Measurements from ENCODE around the gene AZIN2. TPM values are rescaled to one million over a fixed set of nuclear protein-coding genes. Genes with fewer than 3 reads are reported as not detected.
"Not testable (repeated sequence)": the region's sequence is repeated elsewhere in the genome, so short reads cannot be mapped to it uniquely, and the experiment has no call there.

AZIN2 gene
- 2.3 and 5.5 TPM in 2 replicates for total RNA-seq (2014; rRNA removed; shearing (Covaris generic))
- polyA plus RNA-seq (2015; cell fraction: cytosol; rRNA removed), result 4.5 and 5.1 TPM in 2 replicates
- 10.2 and 17.3 TPM in 2 replicates for polyA plus RNA-seq (2015; cell fraction: nucleus; rRNA removed)

DNA sequence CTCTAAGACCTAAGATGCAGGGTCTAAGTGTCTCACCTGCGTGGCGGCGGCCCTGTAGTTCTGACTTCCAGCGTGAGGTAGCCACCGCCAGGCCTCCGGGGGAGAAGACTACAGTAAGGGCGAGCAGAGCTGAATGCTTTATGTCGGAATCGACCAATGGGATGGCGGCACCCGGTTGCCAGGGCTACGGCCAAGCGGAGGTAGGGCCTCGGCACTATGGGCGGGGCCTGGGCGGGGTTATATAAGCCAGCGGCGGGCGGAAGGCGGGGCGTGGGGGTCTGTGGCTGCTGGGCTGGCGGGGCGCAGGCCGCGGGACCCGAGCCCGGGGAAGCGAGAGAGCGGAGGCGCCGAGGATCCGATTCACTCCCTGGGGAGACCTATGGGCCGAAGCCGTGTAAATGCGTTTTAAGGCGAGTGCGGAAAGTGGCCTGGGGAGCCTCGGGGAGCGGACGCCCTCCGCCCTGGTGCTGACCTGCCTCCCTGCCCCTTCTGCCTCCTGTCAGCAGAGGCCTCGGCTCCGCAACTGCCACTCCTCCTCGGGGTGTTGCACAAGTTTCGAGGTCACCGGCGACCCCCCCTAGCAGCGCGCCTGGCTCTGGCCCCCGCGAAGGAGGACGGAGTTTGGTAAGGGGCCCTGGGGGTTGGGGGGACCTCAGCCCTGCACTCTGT lies at the start of gene AZIN2:
Gene AZIN2 (plus strand): TSS at position 269 of the 669 bp plus-strand sequence. CDS start 1,097 bp downstream, outside the sequence.
- DNase-seq (ENCODE audit: low read depth), result peak; percentile 91

DNA sequence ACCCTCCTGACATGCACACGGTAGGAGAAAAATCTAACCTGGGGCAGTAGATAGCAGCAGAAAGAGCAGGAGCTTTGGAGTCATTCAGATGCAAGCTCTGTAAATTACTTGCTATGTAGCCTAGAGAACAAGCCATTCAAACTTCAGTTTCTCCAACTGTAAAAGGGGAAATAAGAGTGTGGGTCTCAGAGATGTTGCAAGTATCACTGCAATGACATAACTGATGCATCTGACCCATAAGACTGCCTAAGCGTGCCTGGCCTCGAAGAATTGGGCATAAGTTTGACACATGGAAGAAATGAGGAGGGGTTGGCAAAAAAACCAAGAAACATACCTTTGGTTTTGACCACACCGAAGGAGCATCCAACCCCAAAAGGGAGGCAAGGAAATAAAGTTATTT lies 49.4 kb upstream of the AZIN2 start:
- DNase-seq (ENCODE audit: low read depth), result no peak

DNA sequence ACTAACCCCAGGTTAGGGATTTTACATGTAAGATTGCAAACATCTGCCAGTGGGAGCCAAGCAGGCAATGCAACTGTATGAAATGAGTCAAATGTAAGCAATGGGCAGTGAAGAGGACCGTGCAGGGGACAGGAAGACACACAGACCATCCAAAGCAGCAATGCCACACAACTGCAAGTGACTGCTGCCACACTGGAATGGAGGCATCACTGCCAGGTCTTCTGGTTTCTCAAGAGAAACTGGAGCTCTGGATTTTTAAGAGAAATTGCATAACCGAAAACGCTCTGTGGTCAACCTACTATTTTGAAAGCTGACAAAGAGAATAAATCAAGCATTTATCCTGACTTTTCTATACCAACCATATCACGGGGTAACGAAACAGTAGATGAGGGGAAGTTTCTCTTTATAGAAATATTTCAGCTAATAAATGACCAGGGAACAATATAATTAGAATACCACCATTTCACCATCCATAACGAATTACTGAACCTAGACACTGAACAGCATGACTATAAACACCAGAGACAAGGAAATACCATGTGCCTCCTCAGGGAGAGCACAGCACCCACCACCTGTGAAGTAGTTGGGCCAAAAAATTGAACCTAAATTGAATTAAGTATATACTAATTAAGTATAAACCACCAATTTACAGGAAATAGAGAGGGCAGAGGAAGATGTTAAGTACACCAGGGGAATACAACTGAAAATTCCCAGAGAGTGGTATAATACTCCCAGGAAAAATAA lies 48.7 kb upstream of the AZIN2 start:
- no peak for DNase-seq (ENCODE audit: low read depth)

DNA sequence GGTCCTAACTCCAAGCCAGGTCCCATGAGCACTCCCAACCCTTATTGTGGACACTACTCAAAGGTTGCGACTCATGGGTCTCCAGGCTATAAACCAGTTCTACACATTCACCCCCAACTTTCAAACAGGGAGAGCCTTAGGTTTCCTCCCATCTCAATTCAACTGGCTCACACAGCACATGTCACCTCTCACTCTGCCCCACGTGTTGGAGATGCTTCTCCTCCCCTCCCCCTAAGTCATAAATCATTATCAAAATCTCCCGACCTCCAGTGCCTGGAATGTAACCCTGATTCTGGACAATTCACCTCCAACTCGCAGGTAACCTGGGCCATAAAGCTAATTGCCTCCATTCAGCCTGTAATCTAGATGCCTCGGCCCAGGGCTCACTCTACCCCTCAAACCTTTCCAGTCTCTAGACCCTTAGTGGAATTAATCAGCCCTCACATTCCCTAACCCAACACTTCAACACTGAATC lies 44.9 kb upstream of the AZIN2 start:
- peak; percentile 39 for DNase-seq (ENCODE audit: low read depth)

DNA sequence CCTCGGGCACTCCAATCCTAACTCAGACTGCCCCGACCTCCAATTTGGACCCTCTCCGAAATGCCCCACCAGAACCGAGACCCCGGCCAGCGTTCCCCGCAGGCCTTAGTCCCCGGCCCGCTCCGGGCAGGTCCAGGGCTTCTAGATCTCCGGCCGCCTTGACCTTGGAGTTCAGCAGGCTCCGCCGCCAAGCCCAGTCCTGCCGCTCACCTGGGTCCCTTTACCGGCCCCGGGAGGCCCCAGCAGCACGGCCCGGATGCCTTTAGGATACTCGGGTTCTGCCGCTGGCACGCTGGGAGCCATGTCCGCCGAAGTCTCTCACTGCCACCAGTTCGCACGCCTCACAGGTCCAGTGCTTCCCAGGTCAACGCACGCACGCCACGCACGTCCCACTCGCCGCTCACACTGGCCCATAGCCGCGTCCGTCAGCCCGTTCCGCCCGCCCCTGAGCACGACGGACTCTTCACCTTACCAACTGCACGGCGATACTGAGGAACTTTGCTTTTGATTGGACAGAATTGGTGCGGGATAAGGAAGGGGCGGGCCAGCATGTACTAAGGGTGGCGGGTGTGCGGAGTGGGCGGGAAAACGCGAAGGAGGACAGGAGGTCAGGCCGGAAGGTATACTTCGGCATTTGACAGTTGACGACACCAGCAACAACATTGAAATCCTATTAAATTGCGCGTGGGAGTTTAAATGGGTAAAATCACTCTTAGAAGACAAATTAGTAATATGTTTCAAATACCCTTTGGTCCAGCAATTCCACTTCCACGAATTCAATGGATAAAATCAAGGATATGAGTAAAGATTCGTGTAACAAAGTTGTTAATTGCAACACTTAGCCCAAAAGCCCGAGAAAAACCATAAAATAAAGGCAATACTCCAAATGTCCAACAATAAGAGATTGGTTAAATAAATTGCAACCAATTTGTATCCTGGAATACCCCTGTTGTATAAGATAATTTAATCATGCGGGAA lies 44.1 kb upstream of the AZIN2 start, which contains the start of gene AK2:
Gene AK2 (minus strand): TSS at position 358 of the 978 bp plus-strand sequence. CDS start 55 bp downstream, at position 303.
- peak; percentile 99 for DNase-seq (ENCODE audit: low read depth)

DNA sequence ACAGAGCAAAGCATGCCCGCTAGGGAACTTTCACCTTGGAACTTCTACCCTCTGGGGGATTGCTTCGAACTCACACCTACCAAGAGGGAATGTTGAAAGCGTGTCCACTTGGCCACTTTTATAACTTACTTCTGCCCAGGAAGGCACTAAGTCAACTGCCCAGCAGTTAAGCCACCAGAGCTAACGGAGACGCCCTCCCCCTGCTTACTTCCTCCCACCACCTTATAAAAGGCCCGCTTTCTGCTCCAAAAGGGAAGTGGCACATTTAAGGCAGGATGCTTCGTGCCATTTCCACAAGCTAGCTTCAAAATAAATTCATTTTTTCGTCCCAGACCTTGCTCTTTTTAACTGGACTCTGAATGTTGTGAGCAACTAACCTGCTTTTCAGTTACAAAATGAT lies 41.1 kb upstream of the AZIN2 start:
- DNase-seq (ENCODE audit: low read depth), result no peak

DNA sequence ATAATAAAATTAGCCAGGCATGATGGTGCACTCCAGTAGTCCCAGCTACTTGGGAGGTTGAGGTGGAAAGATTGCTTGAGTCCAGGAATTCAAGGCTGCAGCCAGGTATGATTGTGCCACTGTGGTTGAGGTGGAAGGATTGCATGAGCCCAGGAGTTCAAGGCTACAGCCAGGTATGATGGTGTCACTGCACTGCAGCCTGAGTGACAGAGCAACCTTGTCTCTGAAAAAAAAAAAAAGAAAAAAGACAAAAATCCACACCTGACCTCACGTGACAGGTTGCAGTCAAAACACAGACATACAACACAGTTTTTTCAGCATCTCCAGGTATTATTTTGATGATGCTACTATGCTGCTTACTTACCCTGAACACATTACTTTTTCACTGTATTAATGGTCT lies 39.9 kb upstream of the AZIN2 start:
- DNase-seq (ENCODE audit: low read depth), result no peak

DNA sequence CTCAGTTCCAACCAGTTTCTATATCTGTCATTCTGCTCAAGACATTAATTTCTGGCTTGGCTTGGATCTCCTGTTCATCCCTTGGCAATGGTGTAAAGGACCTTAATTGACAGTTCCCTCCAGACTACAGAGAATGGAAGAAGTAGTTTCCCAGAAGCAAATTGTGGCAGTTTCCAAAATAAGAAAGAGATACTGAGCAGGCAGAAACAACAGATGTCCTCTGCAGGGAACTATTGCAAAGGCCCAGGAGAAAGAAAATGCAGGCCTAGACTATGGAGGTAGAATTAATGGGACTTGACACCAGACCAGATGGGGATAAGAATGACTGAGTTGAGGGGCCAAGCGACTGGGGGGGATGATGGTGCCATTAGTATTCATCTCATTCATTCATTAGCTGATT lies 38.1 kb upstream of the AZIN2 start:
- no peak for DNase-seq (ENCODE audit: low read depth)

DNA sequence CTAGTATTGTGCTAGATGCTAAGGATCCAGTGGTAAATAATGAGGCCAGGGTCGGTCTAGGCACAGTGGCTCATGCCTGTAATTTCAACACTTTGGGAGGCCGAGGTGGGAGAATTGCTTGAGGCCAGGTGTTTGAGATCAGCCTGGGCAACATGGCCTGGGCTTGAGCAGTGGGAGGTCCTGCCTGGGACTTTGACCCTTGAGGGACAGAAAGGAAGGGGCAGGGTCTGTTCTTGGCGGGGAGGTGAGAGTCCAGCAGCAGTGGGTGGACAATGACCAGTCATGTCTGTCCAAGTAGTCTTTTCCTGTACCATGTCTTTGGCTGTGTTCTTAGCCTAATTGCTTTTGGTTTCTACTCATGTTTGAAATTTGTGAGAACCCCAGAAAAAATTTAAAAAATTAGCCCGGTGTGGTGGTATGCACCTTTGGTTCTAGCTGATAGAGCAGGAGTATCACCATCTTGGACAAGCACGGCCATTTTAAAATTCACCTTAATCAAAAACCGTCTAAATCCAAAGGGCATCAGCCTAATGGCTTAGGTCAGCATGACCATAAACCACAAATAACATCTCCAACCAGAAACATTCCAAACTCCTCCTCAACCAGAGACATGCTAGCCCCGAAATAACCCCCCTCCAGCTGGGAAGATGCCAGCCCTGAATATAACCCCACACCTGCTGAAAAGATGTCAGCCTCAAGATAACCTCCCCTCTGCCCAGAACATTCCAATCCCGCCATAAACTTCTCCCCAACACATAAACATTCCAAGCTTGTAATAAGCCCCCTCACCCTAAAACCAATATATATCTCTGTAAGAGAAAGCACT lies 37.5 kb upstream of the AZIN2 start:
- DNase-seq (ENCODE audit: low read depth), result no peak

DNA sequence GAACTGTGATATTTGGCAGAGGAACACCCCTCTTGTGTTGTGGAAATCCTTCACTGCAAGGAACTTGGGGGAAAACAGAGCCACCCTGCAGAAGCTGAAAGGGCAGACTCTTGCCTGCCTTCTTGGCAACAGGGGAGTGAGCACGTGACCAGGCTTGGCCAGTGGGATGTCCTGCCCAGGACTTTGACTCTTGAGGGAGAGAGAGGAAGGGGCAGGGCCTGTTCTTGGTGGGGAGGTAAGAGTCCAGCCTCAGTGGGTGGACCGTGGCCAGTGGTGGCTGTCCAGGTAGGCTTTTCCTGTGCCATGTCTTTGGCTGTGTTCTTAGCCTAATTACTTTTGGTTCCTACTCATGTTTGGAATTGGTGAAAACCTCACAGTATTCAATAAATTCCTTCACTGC lies 35.7 kb upstream of the AZIN2 start:
- no peak for DNase-seq (ENCODE audit: low read depth)

DNA sequence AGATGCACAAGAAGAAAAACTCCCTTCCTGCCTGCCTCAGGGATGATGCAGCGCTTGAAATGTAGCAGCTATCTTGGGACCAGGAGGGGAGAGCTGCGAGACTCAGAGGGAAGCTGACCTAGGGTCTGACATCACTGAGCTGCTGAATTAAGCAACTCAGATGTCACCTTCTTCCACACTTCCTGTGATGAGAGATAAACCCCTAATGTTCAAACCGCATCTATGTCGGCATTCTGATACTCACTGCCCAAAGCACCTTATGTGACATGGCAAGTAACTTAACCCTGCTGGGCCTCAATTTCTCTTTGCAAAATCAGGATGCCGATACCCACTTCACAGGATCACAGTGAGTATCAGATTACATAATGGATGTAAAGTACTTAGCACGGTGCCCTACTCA lies 35.1 kb upstream of the AZIN2 start:
- no peak for DNase-seq (ENCODE audit: low read depth)

DNA sequence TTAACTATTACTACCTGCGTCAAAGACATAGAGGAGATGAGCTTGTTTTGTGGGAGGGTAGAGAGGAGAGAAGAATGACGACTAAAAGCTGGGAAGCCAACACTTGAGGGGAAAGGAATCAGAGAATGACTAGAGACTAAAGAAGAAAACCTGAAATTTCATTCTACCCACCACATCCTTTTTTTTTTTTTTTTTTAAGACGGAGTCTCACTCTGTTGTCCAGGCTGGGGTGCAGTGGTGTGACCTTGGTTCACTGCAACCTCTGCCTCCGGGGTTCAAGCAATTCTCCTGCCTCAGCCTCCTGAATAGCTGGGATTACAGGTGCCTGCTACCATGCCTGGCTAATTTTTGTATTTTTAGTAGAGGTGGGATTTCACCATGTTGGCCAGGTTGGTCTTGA lies 34.7 kb upstream of the AZIN2 start:
- not testable (repeated sequence) for DNase-seq (ENCODE audit: low read depth)

DNA sequence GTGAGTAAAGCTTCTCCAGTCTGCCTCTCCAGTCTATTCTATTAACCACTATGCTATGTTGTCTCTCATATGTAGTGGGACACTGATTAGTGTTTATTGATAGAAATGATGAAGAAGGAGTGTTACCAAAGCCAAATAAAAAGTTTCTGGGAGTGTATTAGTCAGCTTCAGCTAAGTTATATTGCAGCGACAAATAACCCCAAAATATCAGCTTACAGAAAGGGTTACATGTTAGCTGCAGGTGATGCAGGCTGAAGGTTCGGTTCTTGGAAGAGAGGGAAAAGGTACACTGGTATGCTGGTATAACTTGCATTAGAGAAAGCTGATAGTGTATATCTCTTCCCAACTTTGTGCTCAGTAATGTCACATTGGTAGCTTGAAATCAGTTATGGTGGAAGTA lies 33.7 kb upstream of the AZIN2 start:
- no peak for DNase-seq (ENCODE audit: low read depth)

DNA sequence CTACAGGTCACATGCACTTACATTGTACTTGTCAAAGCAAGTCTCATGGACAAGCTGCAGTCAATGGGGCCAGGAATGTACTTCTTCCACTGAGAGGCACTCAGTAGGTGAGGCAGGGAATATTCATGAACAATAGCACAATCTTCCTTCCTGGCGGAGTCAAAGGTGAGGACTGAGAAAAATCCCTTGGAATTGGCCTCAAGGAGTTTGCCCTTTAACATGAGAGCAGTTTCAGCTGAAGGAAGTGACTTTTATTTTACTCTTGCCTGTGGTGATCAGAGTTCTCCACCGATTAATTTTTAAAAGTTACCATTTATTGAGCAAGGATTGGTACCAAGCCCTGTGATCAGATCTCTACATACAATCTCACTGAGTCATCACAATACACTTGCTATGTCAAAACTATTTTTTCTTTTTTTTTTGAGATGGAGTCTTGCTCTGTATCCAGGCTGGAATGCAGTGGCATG lies 33.1 kb upstream of the AZIN2 start:
- no peak for DNase-seq (ENCODE audit: low read depth)

DNA sequence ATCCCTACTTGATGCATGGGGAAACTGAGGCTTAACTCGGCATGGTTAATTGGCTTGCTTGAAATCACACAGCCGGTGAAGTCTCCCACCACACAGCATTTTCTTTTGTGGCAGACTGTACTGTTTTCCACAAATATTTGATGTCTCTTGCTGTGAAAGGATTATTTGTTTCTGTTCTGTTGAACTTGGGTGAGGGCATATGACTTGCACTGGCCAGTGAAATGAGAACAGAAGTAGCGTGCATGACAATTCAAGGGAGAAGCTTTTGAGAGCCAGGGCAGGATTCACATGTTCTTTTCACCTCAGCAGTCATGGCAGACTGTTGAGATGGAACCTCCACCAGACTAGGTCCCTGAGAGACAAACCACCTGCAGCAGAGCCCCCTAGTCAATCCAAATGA lies 32.5 kb upstream of the AZIN2 start:
- DNase-seq (ENCODE audit: low read depth), result no peak

DNA sequence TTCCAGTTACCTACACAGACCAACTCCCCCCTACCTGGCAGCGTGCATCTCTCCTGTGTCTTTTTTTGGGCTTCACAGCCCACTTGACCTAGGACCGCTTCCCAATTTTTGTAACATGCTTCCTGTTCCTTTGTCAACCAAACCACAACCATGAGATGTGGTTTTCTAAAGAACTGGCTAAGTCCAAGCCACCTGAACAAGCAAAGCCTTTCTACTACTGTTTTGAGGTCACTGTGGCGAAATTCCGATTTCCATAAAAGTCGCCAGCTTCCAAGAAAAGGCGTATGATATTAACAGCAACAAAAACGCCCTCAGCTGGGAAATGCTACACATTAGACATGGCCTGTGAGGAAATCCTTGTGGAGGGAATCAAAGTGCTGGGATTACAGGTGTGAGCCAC lies 31.6 kb upstream of the AZIN2 start:
- no peak for DNase-seq (ENCODE audit: low read depth)

DNA sequence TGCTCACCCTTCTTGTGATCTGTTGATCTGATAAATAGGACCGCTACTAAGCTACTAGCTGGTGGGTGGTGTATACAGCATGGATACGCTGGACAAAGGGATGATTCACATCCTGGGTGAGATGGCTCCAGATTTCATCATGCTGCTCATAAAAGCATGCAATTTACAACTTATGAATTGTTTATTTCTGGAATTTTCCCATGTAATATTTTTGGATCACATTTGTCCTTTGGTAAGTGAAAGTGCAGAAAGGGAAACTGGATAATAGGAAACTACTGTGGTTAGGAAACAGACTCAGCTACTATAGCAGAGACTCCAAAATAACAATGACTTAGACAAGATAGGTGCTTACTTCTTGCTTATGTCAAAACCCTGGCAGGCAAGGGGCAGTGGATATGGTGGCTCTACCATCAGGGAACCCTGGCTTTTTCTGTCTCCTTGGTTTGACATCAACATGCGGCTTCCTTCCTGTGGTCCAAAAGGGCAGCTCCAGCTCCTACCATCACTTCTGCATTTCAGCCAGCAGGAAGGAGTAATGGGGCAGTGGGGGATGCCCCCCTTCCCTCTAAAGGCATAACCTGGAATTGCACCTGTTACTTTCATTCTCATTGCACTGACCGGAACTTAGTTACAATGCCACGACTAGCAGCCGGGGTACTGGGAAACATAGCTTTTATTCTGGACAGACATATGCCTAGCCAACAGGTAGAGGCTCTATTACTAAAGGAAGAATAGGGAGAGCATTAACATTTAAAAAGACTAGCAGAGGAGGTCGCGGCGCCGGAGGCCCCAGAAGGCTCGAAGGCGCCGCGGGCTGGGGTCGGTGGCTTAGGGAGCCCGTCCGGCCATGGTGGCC lies 30.5 kb upstream of the AZIN2 start:
- DNase-seq (ENCODE audit: low read depth), result peak; percentile 51

DNA sequence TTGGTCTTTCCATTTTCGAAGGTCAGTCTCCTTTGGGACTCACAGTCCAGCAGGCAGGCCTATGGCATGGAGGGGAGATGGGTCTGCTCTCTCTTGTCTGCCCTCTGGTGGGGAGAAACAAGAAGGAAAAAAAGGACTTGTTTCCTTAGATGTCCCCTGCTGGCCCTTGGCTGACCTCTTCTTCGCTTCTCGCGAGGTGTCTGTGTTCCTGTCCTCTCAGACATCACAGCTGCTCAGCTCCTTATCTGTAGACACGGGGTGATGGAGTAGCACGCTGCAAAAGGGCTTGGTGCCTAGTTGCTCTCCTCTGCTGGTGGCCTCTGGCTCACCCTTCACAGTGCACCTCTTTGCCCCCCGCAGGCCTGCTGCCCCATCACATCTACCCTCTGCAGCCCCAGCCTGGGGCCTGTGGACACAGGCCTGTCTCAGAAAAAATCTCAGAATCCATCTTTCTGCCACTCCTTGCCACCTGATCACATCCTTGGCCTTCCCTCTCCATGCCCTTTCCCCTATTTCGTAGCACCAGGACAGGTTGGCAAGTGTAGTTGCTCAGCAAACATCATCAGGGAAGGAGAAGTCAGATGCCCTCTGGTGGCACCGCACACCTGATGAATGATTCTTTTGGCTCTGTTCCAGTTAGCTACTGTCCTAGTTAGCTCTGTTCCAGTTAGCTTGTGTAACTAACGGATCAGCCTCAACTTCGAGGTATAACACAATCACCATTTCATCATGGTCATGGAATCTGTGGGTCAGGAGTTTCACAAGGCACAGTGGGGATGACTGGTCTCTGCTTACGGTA lies 25.5 kb upstream of the AZIN2 start:
- DNase-seq (ENCODE audit: low read depth), result peak; percentile 78

All from HT1080 (cell line).